Measurements from ENCODE around the gene CATSPER1.

GRCh38 chr11:66008468-66009101 lies 17.7 kb downstream of the CATSPER1 start:
- TF ChIP-seq CTCF (CRISPR knock-in tag; IDR thresholded peaks at IDR 0.05), result no peak
- no peak for TF ChIP-seq KDM1A (CRISPR knock-in tag; IDR thresholded peaks at IDR 0.05)
- no peak for TF ChIP-seq SAP130 (CRISPR knock-in tag; IDR thresholded peaks at IDR 0.05; ENCODE audit: low read depth)
- no peak for TF ChIP-seq NFIB (CRISPR knock-in tag; IDR thresholded peaks at IDR 0.05; ENCODE audit: borderline replicate concordance)
- no peak for TF ChIP-seq MLX (CRISPR knock-in tag; IDR thresholded peaks at IDR 0.05)
- TF ChIP-seq ZNF879 (CRISPR knock-in tag; IDR thresholded peaks at IDR 0.05), result no peak
- TF ChIP-seq AFF4 (CRISPR knock-in tag; IDR thresholded peaks at IDR 0.05), result no peak
- TF ChIP-seq ZBTB2 (CRISPR knock-in tag; IDR thresholded peaks at IDR 0.05; ENCODE audit: low read depth), result no peak
- no peak for TF ChIP-seq TSC22D2 (CRISPR knock-in tag; IDR thresholded peaks at IDR 0.05; ENCODE audit: borderline replicate concordance)
- no peak for TF ChIP-seq NFIC (IDR thresholded peaks at IDR 0.05; ENCODE audit: low read length)
- no peak for TF ChIP-seq POLR2A (IDR thresholded peaks at IDR 0.05; ENCODE audit: insufficient read depth in 1 of 2, low read depth in 2 of 2, low read length in 2 of 2)
- no peak for TF ChIP-seq POLR2AphosphoS5 (IDR thresholded peaks at IDR 0.05; ENCODE audit: low read depth, low read length)
- TF ChIP-seq ZBTB3 (CRISPR knock-in tag; IDR thresholded peaks at IDR 0.05; ENCODE audit: borderline replicate concordance, low read depth), result no peak
- TF ChIP-seq HCFC1 (IDR thresholded peaks at IDR 0.05; ENCODE audit: low read depth, low read length), result no peak
